Measurements from ENCODE around the gene RPL22L1.

- TF ChIP-seq CTCF (conservative IDR thresholded peaks at IDR 0.05; ENCODE audit: low read length) (no peak), EZH2phosphoT487 (IDR thresholded peaks at IDR 0.05; ENCODE audit: borderline replicate concordance, low read depth, low read length) (no peak)
Observed at GRCh38 chr3:170905862-170906261, 35.9 kb upstream of the RPL22L1 start.
